GM18511 (cell line): Measurements from ENCODE around the gene TAF4.
"Not testable (repeated sequence)": the region's sequence is repeated elsewhere in the genome, so short reads cannot be mapped to it uniquely, and the experiment has no call there.

Experiments used
- ATAC-seq: cut with Tn5 transposase; IDR thresholded peaks from one replicate; pipeline ENCODE4 v1.9.1; 2021; ENCODE audit warnings: mild to moderate bottlenecking, moderate library complexity; ENCODE audit not compliant: unreplicated experiment

The TAF4 gene

GRCh38 chr20:61982191-61982950, 83.3 kb downstream of the TAF4 start:
- no peak for ATAC-seq

GRCh38 chr20:61981691-61982090, 84.0 kb downstream of the TAF4 start:
- not testable (repeated sequence) for ATAC-seq

GRCh38 chr20:61980647-61981583, 84.8 kb downstream of the TAF4 start:
- no peak for ATAC-seq

- ATAC-seq: no peak
Measured at GRCh38 chr20:61979701-61980635, 85.7 kb downstream of the TAF4 start.

- no peak for ATAC-seq
Measured at GRCh38 chr20:61979090-61979489, 86.6 kb downstream of the TAF4 start.

GRCh38 chr20:61978491-61978890, 87.2 kb downstream of the TAF4 start:
- ATAC-seq: no peak

- ATAC-seq: no peak
Measured at GRCh38 chr20:61977419-61977786, 88.3 kb downstream of the TAF4 start.

GRCh38 chr20:61976644-61977418, 88.8 kb downstream of the TAF4 start:
- ATAC-seq: no peak

- ATAC-seq: no peak
Measured at GRCh38 chr20:61976263-61976643, 89.4 kb downstream of the TAF4 start.

- no peak for ATAC-seq
Measured at GRCh38 chr20:61975407-61976129, 90.1 kb downstream of the TAF4 start.

- ATAC-seq: no peak
Measured at GRCh38 chr20:61974357-61974665, 91.4 kb downstream of the TAF4 start.

GRCh38 chr20:61973515-61974356, 91.9 kb downstream of the TAF4 start:
- ATAC-seq: no peak

- ATAC-seq: no peak
Measured at GRCh38 chr20:61972636-61973508, 92.8 kb downstream of the TAF4 start.

GRCh38 chr20:61971595-61971994, 94.1 kb downstream of the TAF4 start:
- ATAC-seq: not testable (repeated sequence)

GRCh38 chr20:61970357-61970756, 95.3 kb downstream of the TAF4 start:
- ATAC-seq: no peak

GRCh38 chr20:61969806-61970205, 95.9 kb downstream of the TAF4 start:
- ATAC-seq: no peak

GRCh38 chr20:61968932-61969331, 96.7 kb downstream of the TAF4 start:
- ATAC-seq: no peak
